ENCODE measurements around the gene CACNA1F.

The CACNA1F gene

GRCh38 chrX:49206543-49206942, 26.6 kb downstream of the CACNA1F start:
- no peak for TF ChIP-seq CTCF (IDR thresholded peaks at IDR 0.05; ENCODE audit: low read depth, low read length)
- DNase-seq = no peak
- H3K36me3 ChIP-seq = peaks cover 15% of the 10 kb centered on the region
- no peak overlapping the region for H3K27ac ChIP-seq
- H3K9me3 ChIP-seq (ENCODE audit: severe bottlenecking) = no peaks in the 10 kb centered on the region
- peaks cover 7% of the 10 kb centered on the region for H3K27me3 ChIP-seq (ENCODE audit: insufficient read depth, low read depth, severe bottlenecking)
- no peak overlapping the region for H3K4me3 ChIP-seq (ENCODE audit: low read depth, low read length)

GRCh38 chrX:49205443-49205842, 27.7 kb downstream of the CACNA1F start:
- H3K36me3 ChIP-seq = peaks cover 8% of the 10 kb centered on the region
- DNase-seq = no peak
- H3K4me3 ChIP-seq (ENCODE audit: low read depth, low read length) = no peak overlapping the region
- H3K9me3 ChIP-seq (ENCODE audit: severe bottlenecking) = no peaks in the 10 kb centered on the region
- no peak for TF ChIP-seq CTCF (IDR thresholded peaks at IDR 0.05; ENCODE audit: low read depth, low read length)
- no peak overlapping the region for H3K27ac ChIP-seq
- H3K27me3 ChIP-seq (ENCODE audit: insufficient read depth, low read depth, severe bottlenecking) = peaks cover 7% of the 10 kb centered on the region

- DNase-seq = no peak
- peaks cover 5% of the 10 kb centered on the region for H3K27me3 ChIP-seq (ENCODE audit: insufficient read depth, low read depth, severe bottlenecking)
- H3K4me3 ChIP-seq (ENCODE audit: low read depth, low read length) = no peak overlapping the region
- no peaks in the 10 kb centered on the region for H3K9me3 ChIP-seq (ENCODE audit: severe bottlenecking)
- H3K27ac ChIP-seq = no peak overlapping the region
- H3K36me3 ChIP-seq = peaks cover 10% of the 10 kb centered on the region
- no peak for TF ChIP-seq CTCF (IDR thresholded peaks at IDR 0.05; ENCODE audit: low read depth, low read length)
Observed at GRCh38 chrX:49204709-49205108, 28.4 kb downstream of the CACNA1F start.

- no peak for TF ChIP-seq CTCF (IDR thresholded peaks at IDR 0.05; ENCODE audit: low read depth, low read length)
- Histone ChIP-seq H3K9me3 (ENCODE audit: severe bottlenecking) (no peaks in the 10 kb centered on the region), H3K36me3 (peaks cover 9% of the 10 kb centered on the region), H3K4me3 (ENCODE audit: low read depth, low read length) (no peak overlapping the region), H3K27ac (no peak overlapping the region), H3K27me3 (ENCODE audit: insufficient read depth, low read depth, severe bottlenecking) (no peaks in the 10 kb centered on the region)
- no peak for DNase-seq
Observed at GRCh38 chrX:49204017-49204416, 29.1 kb downstream of the CACNA1F start.

- no peaks in the 10 kb centered on the region for H3K27me3 ChIP-seq (ENCODE audit: insufficient read depth, low read depth, severe bottlenecking)
- peaks cover 10% of the 10 kb centered on the region for H3K36me3 ChIP-seq
- no peak overlapping the region for H3K27ac ChIP-seq
- no peaks in the 10 kb centered on the region for H3K9me3 ChIP-seq (ENCODE audit: severe bottlenecking)
- H3K4me3 ChIP-seq (ENCODE audit: low read depth, low read length) = no peak overlapping the region
- no peak for DNase-seq
- TF ChIP-seq CTCF (IDR thresholded peaks at IDR 0.05; ENCODE audit: low read depth, low read length) = no peak
Observed at GRCh38 chrX:49203536-49203935, 29.6 kb downstream of the CACNA1F start.

GRCh38 chrX:49202022-49202421, 31.1 kb downstream of the CACNA1F start:
- Histone ChIP-seq H3K27ac (no peak overlapping the region), H3K36me3 (peaks cover 20% of the 10 kb centered on the region), H3K9me3 (ENCODE audit: severe bottlenecking) (no peaks in the 10 kb centered on the region), H3K4me3 (ENCODE audit: low read depth, low read length) (no peak overlapping the region), H3K27me3 (ENCODE audit: insufficient read depth, low read depth, severe bottlenecking) (no peaks in the 10 kb centered on the region)
- no peak for TF ChIP-seq CTCF (IDR thresholded peaks at IDR 0.05; ENCODE audit: low read depth, low read length)
- DNase-seq = no peak

Data from WERI-Rb-1 (cell line).